Measurements from ENCODE around the gene IPCEF1.
"Not testable (repeated sequence)": the region's sequence is repeated elsewhere in the genome, so short reads cannot be mapped to it uniquely, and the experiment has no call there.

The IPCEF1 gene

GRCh38 chr6:154210678-154211077 lies 145.9 kb downstream of the IPCEF1 start:
- no peak overlapping the region for H3K27ac ChIP-seq
- no peak for TF ChIP-seq ZFX (IDR thresholded peaks at IDR 0.05)
- TF ChIP-seq CTCF (conservative IDR thresholded peaks at IDR 0.05), result no peak

- H3K27ac ChIP-seq, result no peak overlapping the region
- TF ChIP-seq CTCF (conservative IDR thresholded peaks at IDR 0.05) (no peak), ZFX (IDR thresholded peaks at IDR 0.05) (no peak)
These were observed 147.0 kb downstream of the IPCEF1 start for GRCh38 chr6:154209555-154209954.

GRCh38 chr6:154206996-154207395 lies 149.6 kb downstream of the IPCEF1 start:
- TF ChIP-seq ZFX (IDR thresholded peaks at IDR 0.05) (no peak), CTCF (conservative IDR thresholded peaks at IDR 0.05) (no peak)
- H3K27ac ChIP-seq, result no peak overlapping the region

- TF ChIP-seq ZFX (IDR thresholded peaks at IDR 0.05), result no peak
- no peak for TF ChIP-seq CTCF (conservative IDR thresholded peaks at IDR 0.05)
These were observed 150.5 kb downstream of the IPCEF1 start for GRCh38 chr6:154206141-154206540.

GRCh38 chr6:154202958-154203357 lies 153.6 kb downstream of the IPCEF1 start:
- TF ChIP-seq CTCF (conservative IDR thresholded peaks at IDR 0.05) (no peak), ZFX (IDR thresholded peaks at IDR 0.05) (no peak)
- no peak overlapping the region for H3K27ac ChIP-seq

More at GRCh38 chr6:154206141-154206540, 150.5 kb downstream of the IPCEF1 start:
- no peak overlapping the region for H3K27ac ChIP-seq

GRCh38 chr6:154202339-154202738 lies 154.3 kb downstream of the IPCEF1 start:
- H3K27ac ChIP-seq, result no peak overlapping the region
- TF ChIP-seq ZFX (IDR thresholded peaks at IDR 0.05) (no peak), CTCF (conservative IDR thresholded peaks at IDR 0.05) (no peak)

- not testable (repeated sequence) for H3K27ac ChIP-seq
These were observed 154.9 kb downstream of the IPCEF1 start for GRCh38 chr6:154201688-154202087.

GRCh38 chr6:154197196-154197860 lies 159.3 kb downstream of the IPCEF1 start:
- no peak overlapping the region for H3K27ac ChIP-seq
- TF ChIP-seq CTCF (conservative IDR thresholded peaks at IDR 0.05), result no peak
